ENCODE measurements around the gene DEGS2.

The DEGS2 gene

GRCh38 chr14:100106250-100107112 is 53.0 kb downstream of the DEGS2 start:
- no peak overlapping the region for H3K4me3 ChIP-seq (ENCODE audit: low read depth, low read length)
- DNase-seq (ENCODE audit: low read depth): no peak
- TF ChIP-seq CTCF (IDR thresholded peaks at IDR 0.05; ENCODE audit: insufficient read depth, low read depth, low read length, missing control alignments): no peak

GRCh38 chr14:100105357-100106169 is 53.9 kb downstream of the DEGS2 start:
- DNase-seq (ENCODE audit: low read depth): no peak
- no peak for TF ChIP-seq CTCF (IDR thresholded peaks at IDR 0.05; ENCODE audit: insufficient read depth, low read depth, low read length, missing control alignments)
- no peak overlapping the region for H3K4me3 ChIP-seq (ENCODE audit: low read depth, low read length)

GRCh38 chr14:100104523-100105300 is 54.7 kb downstream of the DEGS2 start:
- no peak for DNase-seq (ENCODE audit: low read depth)
- no peak overlapping the region for H3K4me3 ChIP-seq (ENCODE audit: low read depth, low read length)
- TF ChIP-seq CTCF (IDR thresholded peaks at IDR 0.05; ENCODE audit: insufficient read depth, low read depth, low read length, missing control alignments): peak; percentile 7

- TF ChIP-seq CTCF (IDR thresholded peaks at IDR 0.05; ENCODE audit: insufficient read depth, low read depth, low read length, missing control alignments): no peak
- DNase-seq (ENCODE audit: low read depth): no peak
- no peak overlapping the region for H3K4me3 ChIP-seq (ENCODE audit: low read depth, low read length)
Observed at GRCh38 chr14:100104006-100104352, 55.5 kb downstream of the DEGS2 start.

- DNase-seq (ENCODE audit: low read depth): no peak
Observed at GRCh38 chr14:100103250-100104005, 56.0 kb downstream of the DEGS2 start.

More at GRCh38 chr14:100103250-100104005, 56.0 kb downstream of the DEGS2 start:
- H3K4me3 ChIP-seq (ENCODE audit: low read depth, low read length): no peak overlapping the region
- no peak for TF ChIP-seq CTCF (IDR thresholded peaks at IDR 0.05; ENCODE audit: insufficient read depth, low read depth, low read length, missing control alignments)

All from GM12865 (cell line).